ENCODE data around the gene GALNT2.

Gene GALNT2

DNA sequence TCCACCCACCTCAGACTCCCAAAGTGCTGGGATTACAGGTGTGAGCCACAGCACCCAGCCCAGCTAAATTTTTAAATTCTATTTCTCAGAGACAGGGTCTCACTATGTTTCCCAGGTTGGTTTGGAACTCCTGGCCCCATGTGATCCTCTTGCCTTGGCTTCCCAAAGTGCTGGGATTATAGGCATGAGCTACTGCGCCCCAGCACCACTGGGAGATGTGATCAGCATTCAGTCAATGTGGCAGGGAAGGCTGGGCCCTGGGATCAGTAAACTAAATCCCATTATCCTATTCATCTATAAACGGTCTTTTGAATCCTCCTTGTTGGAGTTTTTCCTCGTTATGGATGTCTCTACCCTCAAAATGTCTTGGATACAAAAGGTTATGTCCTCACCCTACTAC, 245.6 kb downstream of the GALNT2 start:
- no peak for DNase-seq

DNA sequence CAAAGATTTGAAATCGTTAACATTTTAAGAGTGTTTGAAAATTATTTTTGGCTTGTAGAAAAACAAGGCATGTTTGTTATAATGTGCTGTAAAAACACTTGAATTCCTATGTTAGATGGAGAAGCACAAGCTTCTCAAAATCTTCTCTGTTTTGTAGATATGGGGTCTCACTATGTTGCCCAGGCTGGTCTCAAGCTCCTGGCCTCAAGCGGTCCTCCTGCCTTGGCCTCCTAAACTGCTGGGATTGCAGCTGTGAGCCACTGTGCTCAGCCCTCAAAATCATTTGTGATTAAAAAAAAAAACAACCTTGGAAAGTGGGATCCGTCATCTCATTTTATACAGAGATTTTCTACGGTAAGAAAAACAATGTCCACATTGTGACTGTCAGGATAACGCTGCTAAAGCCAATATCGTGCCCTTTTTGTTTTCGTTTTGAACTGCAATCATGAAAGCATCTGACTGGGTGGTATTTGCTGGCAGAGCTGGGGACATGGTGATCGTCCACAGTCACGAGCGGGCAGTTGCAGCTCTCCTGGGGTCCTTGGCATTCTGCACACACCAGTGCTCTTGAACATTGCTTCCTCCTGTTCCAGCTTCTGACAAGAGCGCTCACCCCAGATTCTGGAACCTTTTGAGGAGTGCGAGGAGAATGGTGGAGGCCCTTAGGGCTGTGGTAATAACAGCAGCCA, 246.6 kb downstream of the GALNT2 start:
- DNase-seq = no peak

- DNase-seq = no peak
These were observed 247.1 kb downstream of the GALNT2 start for GRCh38 chr1:230314142-230314470.

- DNase-seq = no peak
These were observed 248.1 kb downstream of the GALNT2 start for GRCh38 chr1:230315099-230315498.

- no peak for DNase-seq
These were observed 250.1 kb downstream of the GALNT2 start for GRCh38 chr1:230316864-230317745.

DNA sequence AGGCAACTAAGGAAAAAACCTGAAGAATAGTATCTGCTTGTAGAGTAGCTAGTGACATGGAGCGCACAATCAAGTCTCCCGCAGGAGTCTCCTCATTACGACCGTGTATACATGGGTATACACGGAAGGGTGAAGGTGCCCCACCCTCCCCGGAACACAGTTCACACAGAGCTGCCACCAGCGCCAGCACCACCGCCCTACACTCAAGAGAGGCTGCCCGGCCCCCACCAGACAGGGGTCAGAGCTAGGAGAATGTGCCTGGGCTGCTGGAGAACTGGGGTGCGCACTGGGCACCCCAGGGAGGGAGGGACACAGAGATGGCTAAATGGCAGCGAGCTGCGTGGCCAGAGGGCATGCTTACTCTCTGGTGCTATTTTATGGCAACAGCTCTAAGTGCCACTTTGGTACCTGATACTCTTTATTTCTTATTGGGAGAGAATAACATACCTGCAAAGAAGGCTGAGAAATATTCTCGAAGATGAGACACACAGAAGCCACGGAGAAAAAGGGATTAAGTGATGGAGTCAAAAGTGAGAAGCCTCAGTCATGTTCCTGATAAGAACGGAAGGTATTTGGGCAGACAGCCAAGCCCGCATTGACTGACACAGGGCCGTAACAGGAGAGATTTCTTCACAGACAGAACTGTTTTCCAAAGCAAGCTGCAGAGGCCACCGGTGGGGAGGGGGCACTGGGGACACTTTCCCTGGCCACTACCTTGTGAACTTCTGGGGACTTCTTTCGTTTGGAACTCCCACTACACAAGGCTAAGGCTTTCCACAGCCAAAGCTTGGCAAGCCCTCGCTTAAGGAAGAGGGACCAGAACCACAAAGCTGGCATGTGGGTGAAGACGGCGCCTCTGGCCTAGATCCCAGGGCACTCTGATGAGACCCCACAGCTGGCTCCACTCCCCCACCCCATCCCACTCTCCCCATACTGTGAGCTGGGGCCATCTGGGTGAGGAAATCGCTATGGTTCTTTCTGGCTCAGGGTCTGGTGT, 251.1 kb downstream of the GALNT2 start:
- no peak for DNase-seq

DNA sequence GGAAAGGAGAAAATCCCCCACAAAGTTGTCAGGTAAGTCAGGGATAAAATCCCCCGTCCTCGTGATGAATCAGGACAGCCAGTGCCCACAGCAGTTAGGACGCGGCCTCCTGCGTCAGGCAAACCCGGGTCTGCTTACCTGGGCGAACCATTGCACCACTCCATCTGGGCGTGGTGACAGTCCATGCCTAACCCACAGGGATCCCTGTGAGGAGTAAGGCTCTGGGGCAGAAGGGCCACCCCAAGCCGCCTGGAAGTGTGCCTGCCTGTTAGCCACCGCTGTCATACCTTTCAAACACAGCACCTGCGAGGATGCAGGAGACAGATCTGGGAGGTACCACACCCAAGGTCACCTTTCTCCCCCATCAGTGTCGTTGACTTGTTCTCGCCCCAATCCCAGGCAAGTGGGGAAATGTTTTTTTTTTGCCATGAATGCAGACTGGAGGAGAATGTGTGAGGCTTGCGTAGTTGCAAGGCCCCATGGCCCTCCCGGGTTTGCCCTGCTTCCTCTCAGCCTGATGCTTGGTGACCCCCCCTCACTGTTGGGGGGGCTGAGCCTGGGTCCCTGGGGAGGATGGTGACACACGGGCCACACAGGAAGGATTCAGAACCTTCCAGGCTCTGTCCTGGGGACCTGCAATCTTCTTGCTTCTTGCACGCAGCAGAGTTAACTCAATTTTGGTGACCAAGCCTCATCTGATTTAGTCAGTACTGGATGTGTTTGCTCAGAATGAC, 252.1 kb downstream of the GALNT2 start:
- DNase-seq = no peak

DNA sequence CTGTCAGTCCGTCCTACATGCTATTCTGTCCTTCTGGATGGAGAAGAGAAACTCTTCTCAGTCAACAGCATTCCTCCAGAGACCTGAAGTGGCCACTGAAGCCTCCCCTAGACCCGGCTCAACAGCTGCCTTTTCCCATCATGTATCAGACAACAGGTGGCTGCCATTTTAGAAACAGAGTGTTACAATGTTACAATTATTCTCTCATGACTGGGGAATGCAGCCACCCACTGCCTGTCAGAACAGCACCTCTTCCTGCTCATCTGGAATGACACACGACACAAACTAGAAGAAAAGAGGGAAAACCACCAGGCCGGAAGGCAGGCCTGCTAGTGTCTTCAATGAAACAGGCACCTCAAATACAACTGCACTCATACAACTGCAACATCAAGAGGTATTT, 253.8 kb downstream of the GALNT2 start:
- no peak for DNase-seq

DNA sequence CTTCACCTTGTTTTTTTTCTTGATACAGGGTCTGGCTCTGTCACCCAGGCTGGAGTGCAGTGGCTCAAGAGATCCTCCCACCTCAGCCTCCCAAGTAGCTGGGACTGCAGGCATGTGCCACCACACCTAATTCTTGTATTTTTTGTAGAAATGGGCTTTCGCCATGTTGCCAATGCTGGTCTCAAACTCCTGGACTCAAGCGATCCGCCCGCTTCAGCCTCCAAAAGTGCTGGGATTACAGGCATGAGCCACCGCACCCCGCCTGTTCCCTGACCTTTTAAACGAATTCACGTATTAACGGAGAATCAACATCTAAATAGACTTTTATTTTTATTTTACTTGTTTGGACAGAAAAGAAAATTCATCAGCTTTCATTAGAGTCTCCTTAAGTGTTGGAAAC, 254.3 kb downstream of the GALNT2 start:
- no peak for DNase-seq

GRCh38 chr1:230321741-230322420, 254.8 kb downstream of the GALNT2 start:
- DNase-seq = no peak

GRCh38 chr1:230322421-230322756, 255.4 kb downstream of the GALNT2 start:
- DNase-seq = no peak

DNA sequence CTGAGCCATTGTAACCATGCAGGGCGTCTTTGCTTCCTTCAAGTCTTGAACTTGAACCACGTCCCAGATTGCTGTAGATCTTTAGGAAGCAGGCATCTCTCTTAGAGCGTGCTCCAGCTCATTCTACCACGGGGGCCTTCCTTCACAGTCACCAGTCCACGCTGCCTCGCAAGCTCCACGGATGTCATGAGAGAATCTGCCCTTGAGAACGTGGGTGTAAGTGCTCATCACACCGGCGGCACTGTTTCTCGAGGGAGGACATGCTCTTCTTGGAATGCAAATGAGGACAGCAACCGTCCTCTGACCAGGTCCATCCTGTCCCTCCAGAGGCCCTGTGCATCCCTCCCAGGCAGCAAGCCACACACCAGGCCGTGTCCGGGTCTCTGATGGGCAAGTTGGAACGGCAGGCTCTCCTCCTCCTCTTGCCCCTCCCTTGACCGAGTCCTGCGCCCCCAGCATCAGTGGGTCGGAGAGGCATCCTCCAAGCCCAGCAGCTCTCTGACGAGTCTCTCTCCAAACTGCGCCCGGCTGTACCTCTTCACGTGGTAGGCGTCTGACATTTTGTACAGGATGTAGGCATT, 256.0 kb downstream of the GALNT2 start:
- no peak for DNase-seq

DNA sequence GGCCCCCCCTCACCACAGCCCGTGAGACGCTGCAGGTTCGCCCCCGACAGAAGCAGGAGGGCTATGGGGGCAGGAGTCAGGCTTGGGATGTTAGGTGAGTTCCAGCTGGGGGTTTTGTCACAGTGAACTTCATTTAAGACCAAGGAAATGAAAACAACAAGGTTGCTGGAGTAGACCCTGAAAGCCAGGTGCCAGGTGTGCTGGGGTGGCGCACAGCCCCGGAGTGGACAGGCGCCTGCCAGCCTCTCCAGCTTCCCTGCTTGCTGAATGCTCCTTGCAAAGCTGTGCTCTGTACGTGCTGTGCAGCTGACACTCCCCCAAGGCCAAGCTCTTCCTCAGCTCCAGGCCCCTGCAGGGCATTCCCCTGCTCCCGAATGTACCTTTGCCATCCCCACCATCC, 256.6 kb downstream of the GALNT2 start:
- no peak for DNase-seq

- DNase-seq = no peak
These were observed 260.2 kb downstream of the GALNT2 start for GRCh38 chr1:230326971-230327891.

- peak; percentile 42 for DNase-seq
These were observed 260.9 kb downstream of the GALNT2 start for GRCh38 chr1:230327892-230328284.

DNA sequence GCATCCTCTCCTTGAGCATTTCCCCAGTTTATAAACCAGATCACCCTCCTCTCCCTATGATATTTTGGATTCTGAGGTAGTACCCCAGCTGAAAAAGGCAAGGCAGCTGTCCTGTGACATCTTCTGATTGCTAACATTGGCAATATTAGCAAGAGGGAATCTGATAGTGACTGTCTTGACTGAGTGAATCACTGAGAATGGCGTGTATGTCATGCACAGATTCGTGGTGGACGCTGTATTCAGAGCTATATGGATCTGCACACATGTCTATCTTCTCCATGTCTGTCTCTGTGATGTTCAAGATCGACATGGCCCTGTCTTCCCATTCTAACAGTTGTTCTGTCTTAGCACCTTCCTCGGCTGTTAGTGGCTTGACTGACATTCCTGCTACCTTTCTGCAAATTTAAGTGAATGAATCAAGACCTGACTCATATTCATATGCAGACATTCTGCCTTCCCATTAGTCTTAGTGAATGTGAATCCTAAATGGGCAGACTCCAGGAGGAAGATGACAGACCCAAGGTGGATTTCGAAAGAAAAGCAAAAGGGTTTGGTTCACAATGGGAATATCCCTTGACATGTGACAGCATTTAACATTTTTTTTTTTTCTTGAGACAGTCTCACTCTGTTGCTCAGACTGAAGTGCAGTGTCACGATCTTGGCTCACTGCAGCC, 261.4 kb downstream of the GALNT2 start:
- DNase-seq = no peak

- no peak for DNase-seq
These were observed 263.1 kb downstream of the GALNT2 start for GRCh38 chr1:230330157-230330556.
